ENCODE results near the gene NAIF1. TPM values are rescaled to one million over a fixed set of nuclear protein-coding genes. Genes with fewer than 3 reads are reported as not detected.

The NAIF1 gene
- total and polyA plus RNA-seq, 10 of the 15 experiments (the other 5 are each of a cell fraction or from before 2014, with no cell fraction given) = 2.4 to 14.2 (median 7.1) TPM

GRCh38 chr9:128051932-128052709 is 15.0 kb downstream of the NAIF1 start:
- H3K27ac ChIP-seq (ENCODE audit: control insufficient read depth, insufficient read depth) = no peak overlapping the region
- intact Hi-C loops (cut with micrococcal nuclease; ENCODE audit: unreplicated experiment) = no loop called here
- no peaks in the 10 kb centered on the region for H4K20me1 ChIP-seq (ENCODE audit: control insufficient read depth, insufficient read depth)
- H3K4me3 ChIP-seq = no peak overlapping the region
- ATAC-seq (no peak), DNase-seq (ENCODE audit: low read depth, low spot score) (no peak), FAIRE-seq (no peak)
- H3K4me2 ChIP-seq (ENCODE audit: control insufficient read depth, insufficient read depth) = no peak overlapping the region
- WGBS (ENCODE audit: insufficient coverage, insufficient replicate concordance, low lambda C conversion rate, missing lambda C conversion rate) = 48% methylated on average over 15 of the region's 15 CpGs
- no peak overlapping the region for H3K9ac ChIP-seq (ENCODE audit: control insufficient read depth, insufficient read depth, low read length)
- H3K36me3 ChIP-seq (ENCODE audit: control insufficient read depth in 2 of 2, insufficient read depth in 2 of 2, low read length in 1 of 2) = no peaks in the 10 kb centered on the region
- RAD21 ChIA-PET (ENCODE audit: unreplicated experiment) = no interaction called here
- no peak overlapping the region for H2AFZ ChIP-seq (ENCODE audit: control insufficient read depth, low read depth, low read length)
- POLR2A ChIA-PET = interaction anchor here (0.6 to 1.1 kb wide), 2 partner anchors 9 to 37 kb away, joined by 3 to 4 read pairs; no protein-coding TSS in a partner anchor
- SMC1A ChIA-PET (ENCODE audit: uncharacterized antibody, unreplicated experiment) = interaction anchor here (0.6 to 0.7 kb wide), 2 partner anchors 250 to 1010 kb away, joined by 3 read pairs; no protein-coding TSS in a partner anchor
- no peaks in the 10 kb centered on the region; a peak in 2 of 4 replicates for H3K27me3 ChIP-seq (replicated peaks in 1 of 2; ENCODE audit: control insufficient read depth in 2 of 2, insufficient read depth in 2 of 2, low read length in 1 of 2)
- CTCF ChIA-PET = interaction anchor here (0.6 to 1.0 kb wide), 4 partner anchors 31 to 108 kb away, joined by 3 to 4 read pairs (median 3); no protein-coding TSS in a partner anchor
- in situ Hi-C loops (cut with MboI) = no loop called here
- H3K79me2 ChIP-seq (ENCODE audit: control insufficient read depth, insufficient read depth, low read length) = no peaks in the 10 kb centered on the region
- TF ChIP-seq BMI1 (IDR thresholded peaks at IDR 0.05; ENCODE audit: borderline replicate concordance) = no peak
- BruUV-seq (replicated peaks) = no TSS peak
- no peaks in the 10 kb centered on the region for H3K9me3 ChIP-seq (replicated peaks; ENCODE audit: control insufficient read depth, insufficient read depth, low read length)
- no peaks in the 10 kb centered on the region for H3K4me1 ChIP-seq (ENCODE audit: control insufficient read depth, insufficient read depth, low read length)

- no peak for ATAC-seq
- in situ Hi-C loops (cut with MboI) = no loop called here
- POLR2A ChIA-PET = no interaction called here
Measured at GRCh38 chr9:128049843-128050242, 17.3 kb downstream of the NAIF1 start.

More at GRCh38 chr9:128049843-128050242, 17.3 kb downstream of the NAIF1 start:
- Histone ChIP-seq H3K4me2 (ENCODE audit: control insufficient read depth, insufficient read depth) (no peak overlapping the region), H3K27me3 (replicated peaks in 1 of 2; ENCODE audit: control insufficient read depth in 2 of 2, insufficient read depth in 2 of 2, low read length in 1 of 2) (no peaks in the 10 kb centered on the region; a peak in 2 of 4 replicates), H3K9ac (ENCODE audit: control insufficient read depth, insufficient read depth, low read length) (no peak overlapping the region), H3K9me3 (replicated peaks; ENCODE audit: control insufficient read depth, insufficient read depth, low read length) (no peaks in the 10 kb centered on the region), H2AFZ (ENCODE audit: control insufficient read depth, low read depth, low read length) (no peak overlapping the region), H3K4me1 (ENCODE audit: control insufficient read depth, insufficient read depth, low read length) (no peaks in the 10 kb centered on the region), H3K27ac (ENCODE audit: control insufficient read depth, insufficient read depth) (no peak overlapping the region), H3K79me2 (ENCODE audit: control insufficient read depth, insufficient read depth, low read length) (no peaks in the 10 kb centered on the region), H3K4me3 (no peak overlapping the region), H4K20me1 (ENCODE audit: control insufficient read depth, insufficient read depth) (no peaks in the 10 kb centered on the region), H3K36me3 (ENCODE audit: control insufficient read depth in 2 of 2, insufficient read depth in 2 of 2, low read length in 1 of 2) (no peaks in the 10 kb centered on the region)
- no peak for DNase-seq (ENCODE audit: low read depth, low spot score)
- intact Hi-C loops (cut with micrococcal nuclease; ENCODE audit: unreplicated experiment) = no loop called here
- no peak for FAIRE-seq
- no peak for TF ChIP-seq ZNF274 (IDR thresholded peaks at IDR 0.05; ENCODE audit: insufficient read depth, insufficient read length)
- no peak for TF ChIP-seq HCFC1 (IDR thresholded peaks at IDR 0.05; ENCODE audit: low read length)
- no peak for TF ChIP-seq EGR1 (IDR thresholded peaks at IDR 0.05; ENCODE audit: borderline replicate concordance in 1 of 2, low read depth in 2 of 2, low read length in 2 of 2)
- no peak for TF ChIP-seq CEBPZ (IDR thresholded peaks at IDR 0.05; ENCODE audit: low read depth, low read length)
- TF ChIP-seq POLR2AphosphoS2 (IDR thresholded peaks at IDR 0.05; ENCODE audit: low read depth, low read length) = no peak
- no peak for TF ChIP-seq ZZZ3 (IDR thresholded peaks at IDR 0.05; ENCODE audit: control insufficient read depth, insufficient read length, low read depth)
- no peak for TF ChIP-seq SUPT20H (IDR thresholded peaks at IDR 0.05; ENCODE audit: borderline replicate concordance, control insufficient read depth, low read depth, low read length)
- TF ChIP-seq BCL11A (IDR thresholded peaks at IDR 0.05; ENCODE audit: low read depth, low read length) = no peak
- BruUV-seq (replicated peaks) = no TSS peak
- RAD21 ChIA-PET (ENCODE audit: unreplicated experiment) = no interaction called here
- WGBS (ENCODE audit: insufficient coverage, insufficient replicate concordance, low lambda C conversion rate, missing lambda C conversion rate) = 52% methylated on average over 3 of the region's 3 CpGs
- CTCF ChIA-PET = no interaction called here
- SMC1A ChIA-PET (ENCODE audit: uncharacterized antibody, unreplicated experiment) = no interaction called here
